Effector CD8-positive, alpha-beta T cell (primary cell): ENCODE results near the gene PEX14.
"Not testable (repeated sequence)": the region's sequence is repeated elsewhere in the genome, so short reads cannot be mapped to it uniquely, and the experiment has no call there.

Experiments
- DNase-seq: peaks from one replicate; lab custom pipeline; 2025; lab: John Stamatoyannopoulos, UW

PEX14 gene

GRCh38 chr1:10494754-10495474 is 20.2 kb downstream of the PEX14 start:
- DNase-seq: peak; percentile 65

DNA sequence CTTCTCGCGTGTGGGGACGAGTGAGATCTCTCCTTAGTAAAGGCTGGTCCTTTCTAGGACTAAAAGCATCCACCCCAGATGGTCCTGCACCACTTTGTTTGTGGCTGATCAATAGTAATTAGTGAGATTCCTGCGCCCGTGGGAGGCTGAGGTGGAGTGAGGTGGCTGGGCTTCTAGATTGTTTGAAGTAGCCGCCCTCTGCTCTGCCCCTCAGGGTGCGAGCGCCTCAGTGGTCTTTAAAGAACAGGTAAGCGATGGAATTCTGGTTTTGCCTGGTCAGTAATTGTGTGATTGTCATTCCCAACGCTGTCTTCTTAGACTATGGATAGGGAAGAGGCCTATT is 20.7 kb downstream of the PEX14 start:
- DNase-seq: no peak

DNA sequence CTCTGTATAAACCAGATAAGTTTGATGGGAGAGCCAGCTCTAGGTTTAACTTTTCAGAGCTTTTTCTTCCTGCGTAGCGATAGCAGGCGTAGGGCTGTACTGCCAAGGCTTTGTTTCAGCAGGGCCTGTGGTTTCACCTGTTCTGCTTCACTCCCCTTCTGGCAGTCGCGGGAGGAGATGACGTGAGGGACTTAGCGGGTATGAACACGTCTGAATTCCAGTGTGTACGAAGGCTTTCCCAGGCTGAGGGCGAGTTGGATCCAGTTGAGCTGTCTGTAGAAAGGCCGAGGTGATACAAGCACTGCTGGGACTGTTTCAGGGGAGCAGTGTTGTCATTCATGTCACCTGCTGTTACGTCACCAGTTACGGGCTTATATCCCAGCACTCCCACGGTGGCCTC is 21.2 kb downstream of the PEX14 start:
- no peak for DNase-seq

DNA sequence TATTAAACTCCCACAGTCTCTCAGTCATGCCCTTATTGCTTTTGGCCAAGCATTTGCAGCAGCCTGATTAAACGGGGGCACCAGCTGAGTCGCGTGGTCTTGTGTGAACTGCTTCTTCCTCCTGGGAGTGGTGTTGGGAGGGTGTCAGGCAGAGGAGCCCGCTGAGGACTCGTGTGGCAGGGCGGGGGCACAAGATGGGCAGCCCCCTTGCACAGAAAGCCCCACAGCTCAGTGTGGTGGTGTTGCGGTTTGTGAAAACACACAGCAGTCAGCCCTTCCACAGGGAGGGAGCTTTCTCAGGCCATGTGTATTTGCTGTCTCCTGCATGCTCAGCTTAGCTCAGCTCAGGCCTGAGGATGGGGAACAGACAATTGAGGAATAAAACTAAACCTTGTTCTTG is 22.4 kb downstream of the PEX14 start:
- no peak for DNase-seq

DNA sequence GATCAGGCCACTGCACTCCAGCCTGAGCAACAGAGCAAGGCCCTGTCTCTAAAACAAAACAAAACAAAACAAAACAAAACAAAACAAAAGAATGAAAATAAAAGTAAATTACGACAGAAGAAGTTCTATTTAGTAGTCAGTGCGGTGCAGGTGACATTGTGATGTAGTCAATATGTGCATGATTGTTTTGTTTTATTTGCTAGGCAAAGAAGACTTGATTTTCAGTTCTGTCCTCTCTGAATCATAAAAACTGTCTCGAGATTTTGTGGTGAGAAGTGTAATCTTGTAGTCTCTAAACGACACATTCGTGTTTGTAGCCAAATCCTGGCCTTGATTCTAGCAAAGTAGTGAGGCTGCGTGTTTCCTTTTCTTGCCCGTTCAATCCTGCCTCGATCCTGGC is 23.5 kb downstream of the PEX14 start:
- DNase-seq: no peak

- no peak for DNase-seq
These were observed 27.5 kb downstream of the PEX14 start for GRCh38 chr1:10502206-10502605.

GRCh38 chr1:10504249-10504648 is 29.5 kb downstream of the PEX14 start:
- no peak for DNase-seq

GRCh38 chr1:10506046-10506676 is 31.4 kb downstream of the PEX14 start:
- DNase-seq: not testable (repeated sequence)

- no peak for DNase-seq
These were observed 31.9 kb downstream of the PEX14 start for GRCh38 chr1:10506677-10507047.

DNA sequence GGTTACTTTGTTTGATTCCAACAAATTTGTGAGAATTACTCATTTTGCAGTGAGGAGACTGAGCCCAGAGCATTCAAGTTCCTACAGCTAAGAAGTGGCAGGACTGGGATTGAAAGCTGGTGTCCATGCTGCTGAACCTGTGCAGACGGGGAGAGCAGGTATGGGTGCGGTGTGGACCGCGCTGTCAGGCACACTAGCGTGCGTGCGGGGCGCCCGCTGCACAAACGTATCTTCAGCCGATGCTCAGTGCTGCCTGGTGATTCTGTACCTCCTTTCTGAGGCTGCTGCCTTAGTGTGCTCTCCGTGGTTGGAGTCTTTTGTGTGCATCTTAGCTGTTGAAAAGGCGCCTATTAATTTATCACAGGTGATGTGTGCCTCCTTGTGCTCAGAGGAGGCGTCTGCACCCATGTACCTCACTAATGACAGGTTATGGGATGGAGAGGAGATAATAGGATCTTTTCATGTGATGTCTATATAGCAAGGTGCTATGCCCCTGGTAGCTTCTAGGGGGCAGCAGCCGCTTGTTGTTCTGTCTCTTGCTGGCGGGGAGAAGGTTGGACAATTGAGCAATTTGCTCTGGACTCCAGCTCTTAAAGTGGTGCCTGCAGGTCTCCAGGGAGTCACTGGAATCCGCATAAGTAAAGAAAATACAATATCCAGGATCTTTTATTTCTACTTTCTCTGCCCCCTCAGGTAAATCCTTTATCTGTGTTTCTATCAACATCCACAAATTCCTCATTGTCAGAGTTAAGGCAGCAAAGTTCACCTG is 32.5 kb downstream of the PEX14 start:
- DNase-seq: peak; percentile 23

GRCh38 chr1:10508511-10508951 is 33.8 kb downstream of the PEX14 start:
- no peak for DNase-seq

DNA sequence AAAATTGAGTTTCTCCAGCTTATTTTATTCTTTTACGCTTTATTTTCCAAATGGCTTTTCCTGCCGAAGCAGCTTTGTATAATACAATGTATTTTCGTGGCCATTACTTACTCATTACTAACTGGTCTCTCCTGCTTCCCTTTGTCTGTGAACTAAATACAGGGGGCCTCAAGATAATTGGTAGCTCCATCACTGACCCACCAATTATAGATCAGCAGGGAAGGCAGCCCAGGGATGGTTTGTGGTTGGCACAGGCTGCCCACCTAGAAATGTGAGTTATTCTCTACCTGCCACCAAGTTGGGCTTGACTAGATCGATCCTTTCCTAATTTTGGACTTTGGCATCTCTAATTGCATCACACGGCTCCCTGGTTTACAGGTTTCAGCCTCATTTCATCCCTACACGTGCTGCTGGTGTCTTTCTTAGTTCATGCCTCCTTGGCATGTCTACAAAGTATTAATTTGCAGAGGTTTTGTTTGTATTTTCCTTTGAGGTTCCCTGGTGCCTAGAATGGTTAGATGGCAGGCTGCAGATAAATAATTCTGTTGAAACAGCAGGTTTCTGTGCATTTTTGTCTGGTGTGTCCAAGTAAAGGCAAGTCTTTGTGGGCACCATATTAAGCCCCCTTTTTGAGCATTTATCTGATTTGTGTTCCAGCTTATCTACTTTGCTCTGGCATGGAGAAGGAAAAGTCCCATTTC is 35.2 kb downstream of the PEX14 start:
- no peak for DNase-seq

DNA sequence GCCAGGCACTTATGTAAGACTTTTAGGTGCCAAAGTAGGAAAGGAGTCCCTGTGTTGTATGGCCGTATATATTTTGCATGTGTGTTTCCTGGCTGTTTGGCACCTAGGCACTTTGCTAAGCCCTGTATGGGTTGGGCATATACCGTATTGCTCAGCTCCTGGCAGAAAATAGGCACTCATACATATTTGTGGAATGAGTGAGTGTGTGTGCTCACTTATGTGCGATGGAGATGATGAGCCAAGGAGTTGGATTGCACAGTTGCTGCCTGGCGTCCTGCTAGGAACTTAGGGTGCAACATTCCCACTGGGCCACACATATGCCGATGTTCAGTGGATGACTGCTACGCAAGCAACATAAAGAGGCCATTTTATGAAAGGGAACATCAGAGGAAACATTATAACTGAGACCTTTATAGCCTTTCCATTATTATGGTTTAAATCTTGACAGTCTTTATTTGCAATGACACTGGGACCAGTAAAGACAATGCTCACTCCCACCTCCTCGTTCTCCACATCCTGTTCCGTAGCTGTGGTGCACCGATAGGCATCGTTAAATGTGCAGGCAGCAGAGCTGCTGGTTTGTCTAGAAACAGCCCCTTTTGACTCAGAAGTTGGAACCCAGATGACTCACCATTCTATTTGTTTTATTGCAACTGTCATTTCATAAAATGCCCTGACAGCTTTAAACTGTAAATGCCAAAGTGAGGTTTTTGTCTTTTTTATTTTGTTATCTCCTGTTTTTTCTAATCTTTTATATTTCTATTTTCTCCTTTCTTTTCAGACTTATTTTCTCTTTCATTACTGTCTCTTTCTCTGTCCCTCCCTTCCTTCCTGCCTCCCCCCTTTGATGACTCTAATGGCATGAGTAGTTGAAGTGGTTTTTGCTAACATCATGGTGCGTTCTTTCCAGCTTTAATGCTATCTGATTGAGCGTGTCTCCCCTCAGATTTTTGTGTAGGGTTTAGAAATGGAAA is 36.1 kb downstream of the PEX14 start:
- peak; percentile 30 for DNase-seq

DNA sequence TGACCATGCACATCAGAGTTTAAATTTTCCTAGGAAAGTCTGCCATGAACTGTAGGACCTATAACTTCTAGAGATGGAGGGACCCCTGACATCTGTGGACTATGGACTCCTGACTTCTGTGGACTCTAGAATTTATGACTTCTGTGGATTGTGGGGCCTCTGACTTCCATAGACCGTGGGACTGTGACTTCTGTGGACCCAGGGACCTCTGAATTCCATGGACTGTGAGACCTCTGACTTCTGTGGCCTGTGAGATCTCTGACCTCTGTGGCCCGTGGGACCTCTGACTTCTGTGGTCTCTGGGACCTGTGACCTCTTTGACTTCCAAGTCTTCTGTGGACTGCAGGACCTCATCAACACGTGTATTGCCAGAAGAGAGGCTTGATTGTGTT is 36.7 kb downstream of the PEX14 start:
- DNase-seq: no peak

- no peak for DNase-seq
These were observed 38.4 kb downstream of the PEX14 start for GRCh38 chr1:10513199-10513598.

GRCh38 chr1:10514490-10515235 is 39.9 kb downstream of the PEX14 start:
- no peak for DNase-seq

GRCh38 chr1:10515301-10515975 is 40.7 kb downstream of the PEX14 start:
- no peak for DNase-seq

- DNase-seq: no peak
These were observed 41.4 kb downstream of the PEX14 start for GRCh38 chr1:10515976-10516750.
